GOT3 (cell line): ENCODE results near the gene B3GAT1.

Source experiments
- DNase-seq: peaks from one replicate; lab custom pipeline; 2025; ENCODE audit warnings: mixed read lengths; lab: John Stamatoyannopoulos, UW

Gene B3GAT1

DNA sequence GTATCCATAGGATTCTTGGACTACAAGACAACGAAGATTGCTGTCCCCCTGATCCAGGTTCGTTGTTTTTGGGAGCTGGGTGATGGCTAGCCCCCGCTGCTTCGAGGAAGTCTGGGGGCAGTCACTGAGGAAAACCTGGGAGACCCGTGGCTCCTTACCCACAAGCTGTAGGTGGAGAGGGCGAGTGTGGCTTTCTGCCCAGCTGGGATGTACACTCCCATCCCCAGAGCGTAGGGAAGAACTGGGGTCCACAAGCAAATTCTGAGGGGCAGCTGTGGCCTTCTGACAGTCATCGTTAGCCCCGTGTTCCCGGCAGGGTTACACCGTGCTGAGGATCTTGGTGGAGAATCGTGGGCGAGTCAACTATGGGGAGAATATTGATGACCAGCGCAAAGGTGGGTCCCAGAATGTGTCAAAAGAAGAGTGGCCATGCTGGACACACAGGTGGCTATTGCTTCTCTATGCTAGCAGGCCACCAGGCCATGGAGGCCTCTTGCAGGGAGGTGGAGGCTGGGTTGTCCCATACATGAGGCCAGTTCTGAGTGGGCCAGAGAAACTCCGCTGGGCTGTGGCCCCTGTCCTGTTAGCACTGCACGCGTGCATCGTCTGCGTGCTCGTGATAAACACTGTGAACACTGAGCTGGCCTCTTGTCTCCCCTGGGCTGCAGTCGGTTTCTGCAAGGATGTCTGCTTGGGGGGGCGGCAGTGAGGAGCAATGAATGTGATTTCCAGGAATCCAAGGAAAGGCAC, 40.4 kb downstream of the B3GAT1 start:
- no peak for DNase-seq

DNA sequence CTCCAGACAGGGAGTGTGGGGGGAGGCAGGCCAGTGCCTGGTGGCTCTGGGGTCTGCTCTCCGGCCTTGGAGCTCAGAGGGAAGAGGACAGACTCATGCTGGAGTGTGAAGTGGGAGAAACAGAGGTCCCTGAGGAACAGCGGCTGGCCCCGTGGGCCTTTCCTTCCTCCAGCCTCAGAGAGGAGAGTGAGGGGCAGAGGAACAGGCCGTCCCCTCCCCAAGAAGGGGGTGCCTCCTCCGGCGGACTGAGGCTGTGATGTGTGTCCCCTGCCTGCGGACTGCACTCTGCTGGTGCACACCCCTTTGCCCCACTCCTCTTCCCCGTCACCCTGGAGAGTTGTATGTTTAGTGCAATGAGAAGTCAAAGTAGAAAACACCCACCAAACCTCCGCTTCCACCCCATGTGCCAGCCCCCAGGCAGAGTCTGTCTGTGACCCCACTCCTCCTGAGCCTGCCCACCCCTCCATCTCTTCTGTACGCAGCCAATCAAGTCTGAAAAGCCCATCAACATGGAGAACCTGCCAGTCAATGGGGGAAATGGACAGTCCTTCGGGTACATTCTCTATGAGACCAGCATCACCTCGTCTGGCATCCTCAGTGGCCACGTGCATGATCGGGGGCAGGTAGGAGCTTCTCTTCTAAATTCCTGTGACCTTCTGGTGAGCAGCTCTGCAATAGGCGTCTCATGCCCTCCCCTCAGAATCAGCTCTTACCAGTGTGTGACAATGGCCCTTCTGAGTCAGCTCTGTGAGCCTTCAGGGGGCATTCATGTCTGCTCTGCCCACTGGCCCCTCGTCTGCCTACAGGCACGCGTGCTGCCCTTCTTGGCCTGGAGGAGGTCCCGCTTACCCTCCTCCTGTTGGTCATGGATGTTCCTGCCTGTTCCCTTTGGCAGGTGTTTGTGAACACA, 41.3 kb downstream of the B3GAT1 start:
- DNase-seq: no peak

DNA sequence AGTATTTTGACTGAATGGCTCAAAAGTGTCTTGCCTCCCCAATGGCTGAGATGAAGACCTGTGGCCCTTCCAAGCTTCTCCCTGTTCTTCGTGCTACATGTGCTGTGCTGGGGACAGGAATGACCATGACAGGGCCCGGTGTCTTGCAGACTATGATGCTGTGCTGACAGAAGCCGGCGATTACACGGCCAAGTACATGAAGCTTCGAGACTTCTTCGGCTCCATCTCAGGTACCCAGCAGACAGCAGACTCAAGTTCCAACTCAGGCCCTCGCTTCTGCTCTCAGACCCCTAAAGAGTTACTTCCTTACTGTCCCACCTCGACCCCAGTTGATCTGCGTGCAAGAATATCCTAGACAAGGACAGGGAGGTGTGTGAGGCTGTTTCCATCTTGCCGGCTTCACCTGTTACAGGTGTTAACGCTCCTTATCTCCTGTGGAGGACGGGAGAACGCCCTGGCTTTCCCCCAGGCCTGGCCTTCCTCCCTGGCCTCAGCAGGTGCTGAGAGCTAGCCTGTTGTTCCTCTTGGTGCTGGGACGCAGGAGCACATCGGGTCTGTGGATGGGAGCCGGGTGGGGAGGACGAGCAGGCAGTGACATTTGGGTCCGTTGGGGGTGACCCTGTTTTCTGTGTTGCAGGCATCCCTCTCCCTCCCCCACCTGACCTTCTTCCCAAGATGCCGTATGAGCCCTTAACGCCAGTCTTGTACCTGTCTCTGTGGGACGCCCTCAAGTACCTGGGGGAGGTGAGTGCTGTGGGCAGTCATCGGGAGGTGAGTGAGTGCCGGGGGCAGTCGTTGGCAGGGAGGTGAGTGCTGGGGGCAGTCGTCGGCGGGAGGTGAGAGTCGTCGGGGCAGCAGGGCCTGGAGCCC, 42.2 kb downstream of the B3GAT1 start:
- no peak for DNase-seq

DNA sequence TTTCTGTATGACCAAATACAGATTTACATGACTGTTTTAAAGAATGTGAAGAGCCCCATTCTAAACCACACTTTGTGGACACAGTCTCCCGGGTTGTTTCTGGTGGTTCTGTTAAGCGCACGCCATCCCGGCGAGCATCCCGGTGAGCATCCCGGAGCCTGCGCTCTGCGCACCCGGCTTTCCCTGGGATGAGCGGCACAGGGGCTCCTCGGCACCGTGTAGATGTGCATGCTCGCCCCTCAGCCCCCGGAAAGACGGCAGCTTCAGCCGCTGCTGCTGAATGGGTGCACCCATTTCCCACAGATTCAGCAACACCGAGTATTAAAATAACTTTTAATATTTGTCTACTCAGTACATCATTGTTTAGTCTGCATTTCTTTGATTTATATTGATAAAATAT, 44.3 kb downstream of the B3GAT1 start:
- no peak for DNase-seq

DNA sequence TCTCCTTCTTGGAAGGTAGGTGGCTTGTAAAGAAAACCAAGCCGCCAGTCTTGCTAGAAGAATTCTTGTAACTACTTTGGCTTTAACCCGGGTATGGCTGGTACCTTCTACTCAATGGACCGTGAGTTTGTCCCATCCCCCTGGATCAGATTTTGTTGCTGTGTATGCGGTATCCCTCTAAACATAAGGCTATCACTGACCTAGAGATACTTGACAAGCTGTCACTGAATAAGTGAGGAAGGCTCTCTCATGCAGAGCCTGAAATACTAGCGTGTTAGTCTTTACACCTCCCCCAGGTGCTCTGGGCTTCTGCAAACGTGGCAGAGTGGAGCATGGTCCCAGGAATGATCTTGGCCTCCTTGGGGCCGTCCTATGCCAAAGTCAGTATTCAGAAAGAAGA, 45.8 kb downstream of the B3GAT1 start:
- no peak for DNase-seq

DNA sequence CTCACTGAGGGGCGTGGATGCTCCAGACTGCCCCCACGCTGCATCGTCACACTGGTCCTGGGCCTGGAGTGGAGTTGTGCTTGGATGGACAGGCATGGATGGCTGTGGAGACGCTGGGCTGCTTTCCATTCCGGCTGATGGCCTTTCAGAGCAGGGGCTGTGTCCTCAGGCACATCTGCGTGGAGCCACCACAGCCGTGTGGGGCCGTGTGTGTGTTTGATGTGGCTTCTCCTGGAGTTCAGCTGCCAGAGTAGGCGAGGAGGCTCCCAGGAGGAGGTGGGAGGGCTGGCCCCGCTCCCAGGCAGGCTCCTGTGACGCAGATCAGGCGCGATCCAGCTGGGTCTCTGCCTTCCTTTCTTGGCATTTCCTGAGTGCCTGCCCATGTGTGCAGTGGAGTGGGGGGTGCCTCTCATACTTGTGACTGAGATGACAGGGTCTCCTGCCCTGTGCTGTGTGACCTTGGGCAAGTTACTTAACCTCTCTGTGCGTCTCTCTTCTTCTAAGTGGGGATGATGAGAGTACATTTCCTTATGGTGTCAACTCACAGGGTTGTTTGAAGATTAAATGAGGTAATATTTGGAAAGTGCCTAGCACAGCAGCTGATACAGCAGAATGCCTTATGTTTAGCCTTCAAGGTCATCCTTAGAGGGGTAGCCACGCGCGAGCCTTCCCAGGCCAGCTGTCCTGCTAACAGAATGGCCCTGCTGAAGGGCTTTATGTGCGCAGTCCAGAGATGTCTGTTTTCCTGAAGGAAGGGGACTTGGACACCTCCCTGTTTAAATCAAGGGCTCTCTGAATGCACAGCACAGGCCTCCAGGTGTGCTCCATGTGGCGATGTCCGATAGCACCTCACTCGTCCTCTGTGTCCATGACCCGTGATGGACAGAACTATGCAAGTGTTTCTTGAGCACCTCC, 46.8 kb downstream of the B3GAT1 start:
- DNase-seq: no peak

DNA sequence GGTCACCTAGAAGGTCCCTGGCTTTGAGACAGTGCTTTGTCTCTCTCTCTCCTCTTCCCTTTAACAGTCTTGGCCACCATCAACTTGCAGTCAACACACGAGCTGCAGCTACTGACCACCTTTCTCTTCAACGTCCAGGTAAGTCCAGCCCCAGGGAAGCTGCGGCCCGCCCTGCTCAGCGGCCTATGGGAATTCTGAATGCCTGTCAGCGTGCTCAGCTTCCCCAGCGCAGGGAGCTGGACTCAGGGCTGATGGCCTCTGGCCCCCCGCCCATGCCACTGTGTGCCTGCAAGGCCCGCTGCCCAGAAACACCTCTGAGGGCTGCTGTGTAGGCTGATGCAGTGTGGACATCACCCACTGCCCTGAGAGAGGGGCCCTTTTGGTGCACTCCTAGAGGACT, 47.8 kb downstream of the B3GAT1 start:
- DNase-seq: no peak

DNA sequence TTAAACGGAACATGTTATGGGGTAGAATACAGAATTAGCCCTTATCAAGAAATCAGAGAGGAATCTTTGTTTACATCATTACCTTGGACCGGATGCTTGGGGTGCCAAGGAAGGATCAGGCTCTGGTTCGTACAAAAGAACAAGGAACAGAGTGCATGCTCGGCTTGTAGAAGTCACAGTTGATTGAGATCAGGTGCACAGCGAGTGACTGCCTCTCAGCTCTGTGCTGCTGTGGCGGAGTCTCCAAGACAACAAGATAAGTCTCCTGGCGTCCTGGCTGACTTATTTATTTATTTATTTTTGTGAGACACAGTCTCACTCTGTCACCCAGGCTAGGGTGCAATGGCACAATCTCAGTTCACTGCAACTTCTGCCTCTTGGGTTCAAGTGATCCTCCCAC, 48.5 kb downstream of the B3GAT1 start:
- DNase-seq: no peak

DNA sequence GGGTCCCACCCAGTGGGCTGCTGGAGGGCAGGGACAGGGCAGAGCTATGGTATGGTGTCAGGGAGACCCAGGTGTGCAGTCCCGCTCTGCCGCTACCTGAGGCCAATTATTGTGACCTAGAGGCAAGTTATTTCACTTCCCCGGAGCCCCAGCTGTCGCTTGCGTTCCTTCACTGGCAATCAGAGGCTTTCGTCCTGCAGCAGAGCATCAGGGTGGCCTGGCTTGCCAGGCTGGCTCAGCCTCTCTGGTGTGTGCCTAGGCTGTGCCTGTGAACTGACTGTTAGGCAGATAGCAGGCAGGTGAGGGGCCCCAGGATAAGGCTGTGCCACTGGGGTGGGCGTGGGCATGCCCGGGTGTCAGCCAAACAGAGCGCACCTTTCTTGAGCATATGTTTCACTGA, 48.9 kb downstream of the B3GAT1 start:
- DNase-seq: no peak

DNA sequence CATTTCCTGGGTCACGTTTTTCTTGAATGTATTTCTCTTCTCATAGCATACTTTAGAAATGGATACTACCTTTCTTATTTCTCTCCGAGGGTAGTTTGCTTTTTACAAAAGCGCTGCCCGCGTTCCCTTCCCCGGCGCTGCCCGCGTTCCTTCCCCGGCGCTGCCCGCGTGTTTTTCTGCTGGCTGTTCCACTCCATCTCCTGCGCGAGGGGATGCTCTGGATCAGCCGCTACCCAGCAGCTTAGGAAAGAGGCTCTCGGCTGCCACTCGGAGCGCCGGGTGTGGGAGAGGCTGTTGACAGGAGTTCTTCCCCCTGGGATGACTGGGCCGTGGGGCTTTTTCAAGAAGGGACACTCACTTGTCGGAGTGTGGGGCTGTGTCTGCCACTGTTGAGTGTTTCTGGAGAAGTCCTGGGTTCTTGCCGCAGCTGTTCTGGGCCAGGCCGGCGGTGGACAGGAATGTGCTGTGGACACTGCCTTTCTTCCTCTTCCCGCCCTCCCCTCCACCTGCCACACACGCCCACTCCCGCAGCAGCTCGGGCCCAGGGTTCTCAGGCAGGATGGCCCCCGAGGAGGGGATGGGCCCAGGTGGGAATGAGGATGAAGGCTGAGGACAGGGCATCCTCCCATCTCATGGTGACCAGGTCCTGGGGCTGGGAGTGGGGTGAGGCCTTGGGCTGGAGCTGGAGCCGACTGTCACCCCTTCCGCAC, 49.7 kb downstream of the B3GAT1 start:
- DNase-seq: no peak

DNA sequence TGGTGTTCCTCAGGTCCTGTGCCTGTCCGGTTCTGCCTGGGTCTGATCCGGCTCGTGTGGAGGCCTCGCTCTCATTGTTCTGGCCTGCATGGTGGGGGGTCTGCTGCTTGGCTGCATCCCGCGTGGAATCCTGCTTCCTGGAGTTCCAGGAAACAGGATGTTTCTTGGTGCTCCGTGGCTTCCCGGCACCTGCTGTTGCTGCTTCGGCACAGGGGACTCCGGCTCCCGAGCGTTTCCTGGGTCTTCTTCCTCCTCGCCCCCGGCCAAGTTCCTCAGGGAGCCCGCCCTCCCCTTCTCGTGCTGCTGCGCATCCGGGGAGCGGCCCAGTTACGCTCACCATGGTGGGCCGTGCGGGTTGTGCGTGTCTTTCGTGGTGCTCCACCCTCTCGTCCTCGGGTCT, 50.4 kb downstream of the B3GAT1 start:
- DNase-seq: no peak

DNA sequence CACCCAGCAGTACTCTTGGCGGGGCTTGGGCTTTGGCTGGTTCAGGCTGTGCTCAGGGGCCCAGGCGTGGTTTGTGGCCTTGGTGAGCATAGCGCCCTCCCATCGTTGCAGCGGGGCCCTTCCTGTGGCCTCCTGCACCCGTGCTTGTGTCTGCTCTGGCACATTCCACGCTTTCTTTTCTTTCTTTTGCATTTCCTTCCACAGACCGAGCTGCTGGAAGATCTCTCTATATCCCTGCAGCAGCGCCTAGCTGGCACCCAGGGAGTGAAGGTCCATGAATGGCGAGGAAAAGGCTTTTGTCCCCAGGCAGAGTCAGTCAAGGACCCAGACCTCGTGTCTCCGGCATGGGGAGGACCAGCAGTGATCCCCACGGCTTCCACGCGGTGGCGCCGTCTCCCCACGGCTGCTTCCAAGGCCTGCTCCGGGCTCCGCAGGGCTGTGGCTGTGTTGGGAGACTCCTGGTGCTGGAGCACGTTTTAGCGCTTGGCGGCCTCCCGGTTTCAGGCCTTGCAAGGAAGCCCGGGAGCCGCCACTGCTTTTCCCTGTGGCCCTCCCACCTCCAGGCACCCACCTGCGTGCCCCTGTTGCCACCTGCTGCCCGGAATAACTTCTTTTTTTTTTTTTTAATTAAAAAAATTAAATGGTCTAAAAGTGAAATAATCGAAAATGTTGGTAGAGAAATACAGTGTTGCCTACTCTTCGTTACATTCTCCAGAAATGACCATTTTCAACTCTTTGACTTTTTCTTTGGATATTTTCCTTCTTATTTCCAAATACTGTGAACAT, 51.8 kb downstream of the B3GAT1 start:
- peak; percentile 10 for DNase-seq

DNA sequence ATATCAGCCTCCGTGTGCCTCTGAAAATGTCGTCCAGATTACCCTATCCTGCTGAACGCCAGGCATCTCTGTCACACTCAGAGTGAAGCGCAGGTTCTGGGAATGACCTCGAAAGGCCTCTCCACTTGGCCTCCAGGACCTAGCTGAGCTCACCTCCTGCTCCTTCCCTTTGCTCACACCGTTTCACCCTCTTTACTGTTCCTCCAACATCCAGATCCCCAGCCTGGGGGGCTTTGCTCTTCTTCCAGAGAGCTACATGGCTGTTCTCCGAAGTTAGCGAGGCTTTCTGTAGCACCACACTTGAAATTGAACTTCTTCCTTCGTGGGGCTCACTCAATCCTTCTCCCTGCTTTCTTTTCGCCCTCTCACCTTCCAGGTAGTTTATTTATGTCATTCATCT, 52.4 kb downstream of the B3GAT1 start:
- DNase-seq: no peak

DNA sequence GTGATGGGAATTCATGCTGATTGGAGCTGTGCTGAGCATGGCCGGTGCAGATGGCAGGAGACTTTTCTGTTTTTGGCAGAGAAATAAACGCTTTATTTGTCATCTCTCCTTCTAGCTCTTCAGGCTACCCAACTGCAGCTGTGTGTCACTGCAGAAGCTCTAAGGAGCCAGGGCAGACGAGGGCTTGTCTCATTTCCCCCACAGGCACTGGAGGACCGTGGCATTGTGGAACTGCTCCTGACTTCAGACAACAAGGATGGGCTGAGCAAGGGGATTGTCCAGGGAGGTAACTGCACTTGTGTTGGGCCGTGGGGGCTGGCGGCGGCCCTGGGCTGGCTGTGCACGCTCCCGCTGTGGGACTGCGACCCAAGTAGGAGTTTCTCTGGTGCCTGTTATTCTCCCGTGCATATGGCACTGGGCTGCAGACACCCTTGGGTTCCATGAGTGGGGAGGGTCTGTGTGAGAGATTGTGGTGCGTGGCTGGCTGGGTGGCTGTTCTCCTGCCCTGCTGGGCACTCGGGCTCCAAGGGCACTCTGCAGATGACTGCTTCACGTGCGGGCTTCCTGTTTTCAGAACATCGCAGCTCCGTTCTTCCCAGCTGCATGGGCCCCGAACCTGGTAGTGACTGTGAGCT, 53.1 kb downstream of the B3GAT1 start:
- DNase-seq: no peak

DNA sequence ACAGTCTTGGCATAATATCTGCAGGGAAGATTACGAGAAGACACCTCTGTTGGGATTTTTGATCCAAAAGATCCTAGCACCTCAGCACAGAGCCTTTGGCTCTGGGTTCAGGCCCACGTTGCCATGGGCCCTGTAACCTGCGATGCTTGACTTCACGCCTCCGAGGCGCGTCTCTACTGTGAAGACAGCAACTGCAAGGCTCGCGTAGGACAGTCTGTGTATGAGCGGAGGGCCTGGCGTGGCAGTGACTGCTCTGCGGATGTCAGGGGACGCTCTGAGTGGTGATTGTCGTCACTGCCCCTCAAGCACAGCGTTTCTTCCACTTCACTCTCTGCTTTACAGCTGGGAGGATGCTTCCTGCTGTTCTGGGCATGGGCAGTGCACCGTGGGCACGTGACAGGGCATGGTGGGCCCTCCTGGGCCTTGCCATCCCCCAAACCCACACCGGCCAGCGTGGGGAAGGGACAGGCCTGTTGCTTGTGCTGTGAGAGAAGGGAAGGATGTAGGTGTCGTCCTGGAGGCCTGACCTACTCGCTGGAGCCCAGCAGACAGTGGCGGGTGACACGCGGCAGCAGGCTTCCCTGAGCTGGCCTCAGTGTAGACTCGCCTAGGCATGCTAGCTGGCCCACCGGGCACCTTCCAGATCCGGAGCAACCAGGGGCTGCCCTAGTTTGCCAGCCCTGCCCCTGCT, 53.7 kb downstream of the B3GAT1 start:
- no peak for DNase-seq

DNA sequence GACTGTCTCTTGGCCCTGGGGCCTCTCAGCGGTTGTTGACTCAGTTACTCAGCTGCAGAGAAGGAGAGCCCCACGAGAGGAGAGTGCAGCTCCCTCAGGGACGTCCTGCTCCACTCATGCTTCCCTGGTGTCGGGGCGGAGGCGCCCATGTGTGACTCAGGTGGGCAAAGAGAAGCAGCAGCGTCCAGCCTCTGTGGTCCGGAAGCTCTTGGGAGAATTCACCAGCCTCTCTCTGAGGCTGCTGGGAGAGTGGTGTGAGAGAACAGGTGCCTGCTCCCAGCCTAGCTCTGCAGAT, 54.5 kb downstream of the B3GAT1 start:
- no peak for DNase-seq

DNA sequence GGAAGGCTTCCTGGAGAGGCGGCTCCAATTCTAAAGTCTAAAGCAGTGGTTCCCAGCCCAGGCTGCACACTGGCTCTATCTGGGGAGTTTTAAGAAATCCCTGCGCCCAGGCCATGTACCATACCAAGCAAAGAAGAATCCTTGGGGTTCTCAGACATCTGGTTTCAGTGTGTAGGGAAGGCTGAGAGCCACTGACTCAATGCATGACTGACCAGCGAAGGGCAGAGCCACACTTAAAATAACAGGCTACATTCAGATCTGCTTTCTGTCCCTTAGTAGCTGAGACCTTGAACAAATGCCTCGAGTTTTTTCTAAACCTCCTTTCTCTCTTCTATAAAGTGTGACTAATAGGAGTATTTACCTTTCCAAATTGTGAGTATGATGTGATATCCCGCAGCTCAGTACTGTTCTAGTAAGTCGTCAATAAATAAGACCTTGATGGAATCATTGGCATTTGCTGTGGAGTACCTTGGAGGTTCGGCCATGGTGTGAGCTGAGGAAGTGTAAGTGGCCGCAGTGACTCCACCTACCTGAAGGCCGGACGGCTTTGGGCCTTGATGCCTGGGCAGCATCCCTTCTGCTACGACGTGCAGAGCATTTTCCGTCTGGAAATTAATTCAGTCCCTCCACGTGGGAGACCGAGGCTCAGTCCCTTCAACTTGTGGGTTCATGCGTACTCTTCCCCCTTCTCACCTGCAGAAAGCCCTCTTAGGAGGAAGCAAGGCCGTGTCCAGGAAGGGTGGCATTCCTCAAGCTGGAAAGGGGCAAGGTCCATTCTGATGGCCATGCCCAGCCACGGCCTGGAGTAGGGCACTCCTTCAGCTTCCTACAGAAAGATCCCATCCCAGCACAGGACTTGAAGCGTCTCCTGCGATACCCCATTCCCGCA, 55.1 kb downstream of the B3GAT1 start:
- no peak for DNase-seq

DNA sequence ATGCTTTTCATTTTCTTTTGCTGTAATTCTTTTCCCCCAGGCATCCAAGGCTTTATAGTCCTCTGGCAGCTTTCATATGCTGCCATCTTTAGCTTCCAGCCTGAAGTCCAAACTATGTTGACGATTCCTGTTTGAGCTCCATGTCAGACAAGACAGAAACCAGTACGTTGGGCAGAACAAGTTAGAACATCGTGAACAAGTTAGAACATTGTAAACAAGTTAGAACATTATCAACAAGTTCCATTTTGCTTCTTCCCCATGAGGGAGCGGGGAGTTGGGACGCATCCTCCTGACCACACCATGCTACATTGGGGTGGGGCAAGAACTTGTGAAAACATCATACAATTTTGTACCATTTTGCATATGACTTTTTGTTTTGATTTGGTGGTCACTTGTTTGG, 56.4 kb downstream of the B3GAT1 start:
- DNase-seq: no peak
